ENCODE data around the gene IPCEF1. TPM values are rescaled to one million over a fixed set of nuclear protein-coding genes. Genes with fewer than 3 reads are reported as not detected.

IPCEF1 gene
- total and polyA plus RNA-seq, 4 experiments from 2014 or later: 67.7 to 97.7 (median 82.2) TPM

- no peak for DNase-seq
- H3K36me3 Mint-ChIP-seq: no peaks in the 10 kb centered on the region
- H3K9me3 Mint-ChIP-seq: peaks cover 0 to 9% (median 4%) of the 10 kb centered on the region in 8 donors
- Histone ChIP-seq H3K4me1 (ENCODE audit: insufficient read depth, low read length) (no peaks in the 10 kb centered on the region), H3K27me3 (ENCODE audit: insufficient read depth, low read length) (no peaks in the 10 kb centered on the region), H3K36me3 (ENCODE audit: insufficient read depth, low read length) (no peaks in the 10 kb centered on the region), H3K27ac (ENCODE audit: low read depth, low read length) (no peak overlapping the region), H3K4me3 (ENCODE audit: low read length in 2 of 2) (no peak overlapping the region), H3K9me3 (ENCODE audit: control insufficient read depth in 1 of 2, low read length in 2 of 2) (no peaks in the 10 kb centered on the region)
- ChIA-PET CTCF (ENCODE audit: partially characterized antibody) (no interaction called here), POLR2A (ENCODE audit: partially characterized antibody) (no interaction called here)
- no peak overlapping the region for H3K4me3 Mint-ChIP-seq
- no peaks in the 10 kb centered on the region for H3K4me1 Mint-ChIP-seq
- intact Hi-C loops (cut with micrococcal nuclease): no loop called here
- no peak overlapping the region for H3K27ac Mint-ChIP-seq
- peaks cover 12 to 17% of the 10 kb centered on the region in 2 donors for H3K27me3 Mint-ChIP-seq
These were observed 26.7 kb upstream of the IPCEF1 start for GRCh38 chr6:154383273-154383672.

DNA sequence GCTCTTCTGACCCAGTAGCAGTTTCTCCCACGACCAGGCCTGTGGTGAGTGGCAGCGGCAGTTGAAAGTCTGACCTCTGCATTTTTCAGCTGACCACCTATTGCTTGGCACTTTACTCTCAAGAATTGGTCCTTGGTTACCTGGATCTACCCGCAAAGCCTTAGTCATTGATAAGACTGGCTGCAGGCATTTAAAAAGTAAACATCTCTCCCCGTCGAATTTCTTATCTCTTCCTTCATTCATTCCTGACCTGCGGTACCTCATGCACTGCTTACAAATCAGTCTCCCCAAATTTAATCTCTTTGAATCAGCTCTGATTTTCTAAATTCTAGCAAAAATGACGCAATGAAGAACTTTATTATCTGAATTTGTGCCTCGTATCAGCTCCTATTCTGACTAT, 26.1 kb upstream of the IPCEF1 start:
- ChIA-PET POLR2A (ENCODE audit: partially characterized antibody) (no interaction called here), CTCF (ENCODE audit: partially characterized antibody) (no interaction called here)
- Mint-ChIP-seq H3K9me3 (peaks cover 0 to 9% (median 4%) of the 10 kb centered on the region in 8 donors), H3K27ac (no peak overlapping the region), H3K4me3 (no peak overlapping the region), H3K27me3 (peaks cover 11 to 13% of the 10 kb centered on the region in 2 donors), H3K4me1 (no peaks in the 10 kb centered on the region), H3K36me3 (no peaks in the 10 kb centered on the region)
- Histone ChIP-seq H3K27ac (ENCODE audit: low read depth, low read length) (no peak overlapping the region), H3K36me3 (ENCODE audit: insufficient read depth, low read length) (no peaks in the 10 kb centered on the region), H3K4me1 (ENCODE audit: insufficient read depth, low read length) (no peaks in the 10 kb centered on the region), H3K4me3 (ENCODE audit: low read length in 2 of 2) (no peak overlapping the region), H3K9me3 (ENCODE audit: control insufficient read depth in 1 of 2, low read length in 2 of 2) (no peaks in the 10 kb centered on the region), H3K27me3 (ENCODE audit: insufficient read depth, low read length) (no peaks in the 10 kb centered on the region)
- no peak for DNase-seq
- intact Hi-C loops (cut with micrococcal nuclease): no loop called here

DNA sequence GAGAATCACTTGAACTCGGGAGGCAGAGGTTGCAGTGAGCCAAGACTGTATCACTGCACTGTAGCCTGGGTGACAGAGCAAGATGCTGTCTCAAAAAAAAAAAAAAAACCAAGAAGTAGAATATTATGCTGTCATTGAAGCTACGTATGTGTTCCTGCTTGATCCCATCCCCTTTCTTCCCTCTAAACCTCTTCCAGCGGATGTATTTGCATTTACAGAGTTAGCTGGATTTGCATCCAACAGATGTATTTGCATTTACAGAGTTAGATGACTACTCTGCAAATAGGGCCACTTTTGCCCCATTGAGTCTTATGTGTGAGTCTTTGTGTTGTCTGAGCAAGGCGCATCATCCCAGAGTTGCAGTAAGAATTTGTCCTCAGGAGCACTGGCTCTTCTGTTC, 24.9 kb upstream of the IPCEF1 start:
- H3K27ac ChIP-seq (ENCODE audit: low read depth, low read length): no peak overlapping the region
- no peak for DNase-seq
- H3K27ac Mint-ChIP-seq: no peak overlapping the region
- no peaks in the 10 kb centered on the region for H3K4me1 Mint-ChIP-seq
- no peaks in the 10 kb centered on the region for H3K36me3 Mint-ChIP-seq
- CTCF ChIA-PET (ENCODE audit: partially characterized antibody): no interaction called here
- peaks cover 0 to 9% (median 4%) of the 10 kb centered on the region in 8 donors for H3K9me3 Mint-ChIP-seq
- peaks cover 9 to 11% of the 10 kb centered on the region in 2 donors for H3K27me3 Mint-ChIP-seq
- intact Hi-C loops (cut with micrococcal nuclease): no loop called here
- no peaks in the 10 kb centered on the region for H3K4me1 ChIP-seq (ENCODE audit: insufficient read depth, low read length)
- POLR2A ChIA-PET (ENCODE audit: partially characterized antibody): no interaction called here
- no peak overlapping the region for H3K4me3 ChIP-seq (ENCODE audit: low read length in 2 of 2)
- no peaks in the 10 kb centered on the region for H3K9me3 ChIP-seq (ENCODE audit: control insufficient read depth in 1 of 2, low read length in 2 of 2)
- H3K4me3 Mint-ChIP-seq: no peak overlapping the region
- no peaks in the 10 kb centered on the region for H3K27me3 ChIP-seq (ENCODE audit: insufficient read depth, low read length)
- H3K36me3 ChIP-seq (ENCODE audit: insufficient read depth, low read length): no peaks in the 10 kb centered on the region

DNA sequence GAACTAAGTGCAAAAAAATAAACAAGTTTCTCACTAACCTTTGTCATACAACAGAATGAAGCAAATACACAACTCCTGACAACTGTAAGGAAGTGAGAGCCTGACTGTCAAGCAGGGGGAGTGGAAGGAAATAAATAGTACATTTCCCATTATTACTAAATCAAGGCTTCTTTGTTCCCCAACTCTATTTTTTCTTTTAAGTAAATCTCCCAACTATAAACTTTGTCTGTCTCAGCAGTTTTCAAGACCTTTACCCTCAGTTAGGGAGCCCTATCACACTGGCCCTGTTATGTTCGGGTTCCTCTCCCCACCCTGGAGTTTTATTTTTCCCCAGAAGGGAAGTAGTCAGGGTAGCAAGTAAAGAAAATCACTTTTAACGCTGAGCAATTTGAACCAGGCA, 24.1 kb upstream of the IPCEF1 start:
- no peak overlapping the region for H3K4me3 ChIP-seq (ENCODE audit: low read length in 2 of 2)
- H3K9me3 ChIP-seq (ENCODE audit: control insufficient read depth in 1 of 2, low read length in 2 of 2): no peaks in the 10 kb centered on the region
- Mint-ChIP-seq H3K9me3 (peaks cover 0 to 9% (median 4%) of the 10 kb centered on the region in 8 donors), H3K4me3 (no peak overlapping the region), H3K27me3 (peaks cover 7 to 8% of the 10 kb centered on the region in 2 donors), H3K36me3 (no peaks in the 10 kb centered on the region), H3K4me1 (no peaks in the 10 kb centered on the region), H3K27ac (no peak overlapping the region)
- H3K4me1 ChIP-seq (ENCODE audit: insufficient read depth, low read length): no peaks in the 10 kb centered on the region
- H3K27me3 ChIP-seq (ENCODE audit: insufficient read depth, low read length): no peaks in the 10 kb centered on the region
- no peak for DNase-seq
- H3K36me3 ChIP-seq (ENCODE audit: insufficient read depth, low read length): no peaks in the 10 kb centered on the region
- POLR2A ChIA-PET (ENCODE audit: partially characterized antibody): no interaction called here
- intact Hi-C loops (cut with micrococcal nuclease): no loop called here
- CTCF ChIA-PET (ENCODE audit: partially characterized antibody): no interaction called here
- no peak overlapping the region for H3K27ac ChIP-seq (ENCODE audit: low read depth, low read length)

DNA sequence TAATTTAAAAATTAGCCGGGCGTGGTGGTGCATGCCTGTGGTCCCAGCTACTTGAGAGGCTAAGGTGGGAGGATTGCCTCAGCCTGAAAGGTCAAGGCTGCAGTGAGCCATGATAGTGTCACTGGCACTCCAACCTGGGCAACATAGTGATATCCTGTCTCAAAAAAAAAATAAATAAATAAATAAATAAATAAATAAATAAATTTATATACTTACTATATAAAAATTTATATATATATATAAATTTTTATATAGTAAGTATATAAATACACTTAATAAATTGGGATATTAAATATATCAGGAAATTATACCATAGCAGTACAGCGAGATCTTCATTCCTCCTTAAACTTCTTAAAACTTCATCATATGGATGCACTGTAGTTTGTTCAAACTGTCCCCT, 23.0 kb upstream of the IPCEF1 start:
- Histone ChIP-seq H3K27me3 (ENCODE audit: insufficient read depth, low read length) (no peaks in the 10 kb centered on the region), H3K9me3 (ENCODE audit: control insufficient read depth in 1 of 2, low read length in 2 of 2) (no peaks in the 10 kb centered on the region), H3K36me3 (ENCODE audit: insufficient read depth, low read length) (no peaks in the 10 kb centered on the region), H3K4me3 (ENCODE audit: low read length in 2 of 2) (no peak overlapping the region), H3K27ac (ENCODE audit: low read depth, low read length) (no peak overlapping the region), H3K4me1 (ENCODE audit: insufficient read depth, low read length) (no peaks in the 10 kb centered on the region)
- peaks cover 0 to 9% (median 3%) of the 10 kb centered on the region in 8 donors for H3K9me3 Mint-ChIP-seq
- no peak overlapping the region for H3K27ac Mint-ChIP-seq
- H3K27me3 Mint-ChIP-seq: peaks cover 0 to 6% of the 10 kb centered on the region in 2 donors
- no peaks in the 10 kb centered on the region for H3K36me3 Mint-ChIP-seq
- intact Hi-C loops (cut with micrococcal nuclease): loop anchor here (10.0 kb wide), 1 partner anchor 105 kb away; no protein-coding TSS in a partner anchor
- ChIA-PET POLR2A (ENCODE audit: partially characterized antibody) (no interaction called here), CTCF (ENCODE audit: partially characterized antibody) (no interaction called here)
- no peak for DNase-seq
- H3K4me3 Mint-ChIP-seq: no peak overlapping the region
- H3K4me1 Mint-ChIP-seq: no peaks in the 10 kb centered on the region

DNA sequence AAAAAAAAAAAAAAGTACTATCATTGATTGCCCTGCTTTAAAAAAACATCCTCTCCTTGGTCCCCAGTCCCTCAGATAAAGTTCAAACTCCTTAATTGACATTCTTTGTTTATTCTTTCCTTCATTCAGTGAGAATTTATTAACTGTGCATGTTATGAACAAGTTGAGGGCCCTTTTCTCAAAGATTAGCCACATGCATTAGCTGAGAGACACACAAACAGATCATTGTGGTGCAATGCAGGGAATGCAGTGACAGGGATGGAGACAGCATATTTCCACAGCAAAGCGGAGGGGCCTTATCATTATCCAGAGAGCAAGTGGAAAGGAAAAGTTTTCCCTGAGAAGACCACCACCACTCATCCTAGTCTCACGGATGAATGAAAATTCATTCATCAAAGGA, 21.9 kb upstream of the IPCEF1 start:
- Histone ChIP-seq H3K4me3 (ENCODE audit: low read length in 2 of 2) (no peak overlapping the region), H3K4me1 (ENCODE audit: insufficient read depth, low read length) (no peaks in the 10 kb centered on the region), H3K27me3 (ENCODE audit: insufficient read depth, low read length) (no peaks in the 10 kb centered on the region), H3K36me3 (ENCODE audit: insufficient read depth, low read length) (no peaks in the 10 kb centered on the region), H3K9me3 (ENCODE audit: control insufficient read depth in 1 of 2, low read length in 2 of 2) (no peaks in the 10 kb centered on the region), H3K27ac (ENCODE audit: low read depth, low read length) (no peak overlapping the region)
- Mint-ChIP-seq H3K4me3 (no peak overlapping the region), H3K36me3 (no peaks in the 10 kb centered on the region), H3K27ac (no peak overlapping the region), H3K4me1 (no peaks in the 10 kb centered on the region), H3K9me3 (peaks cover 0 to 8% (median 3%) of the 10 kb centered on the region in 8 donors), H3K27me3 (peaks cover 2 to 4% of the 10 kb centered on the region in 2 donors)
- ChIA-PET POLR2A (ENCODE audit: partially characterized antibody) (no interaction called here), CTCF (ENCODE audit: partially characterized antibody) (no interaction called here)
- intact Hi-C loops (cut with micrococcal nuclease): loop anchor here (10.0 kb wide), 1 partner anchor 104 kb away; no protein-coding TSS in a partner anchor
- no peak for DNase-seq

- H3K27me3 Mint-ChIP-seq: peaks cover 4 to 5% of the 10 kb centered on the region in 2 donors
- H3K9me3 Mint-ChIP-seq: peaks cover 0 to 2% (median 0%) of the 10 kb centered on the region in 8 donors
- no peaks in the 10 kb centered on the region for H3K9me3 ChIP-seq (ENCODE audit: control insufficient read depth in 1 of 2, low read length in 2 of 2)
- ChIA-PET POLR2A (ENCODE audit: partially characterized antibody) (no interaction called here), CTCF (ENCODE audit: partially characterized antibody) (no interaction called here)
- intact Hi-C loops (cut with micrococcal nuclease): loop anchor here (10.0 kb wide), 1 partner anchor 103 kb away; no protein-coding TSS in a partner anchor
- H3K4me3 ChIP-seq (ENCODE audit: low read length in 2 of 2): no peak overlapping the region
- H3K27me3 ChIP-seq (ENCODE audit: insufficient read depth, low read length): no peaks in the 10 kb centered on the region
- H3K36me3 ChIP-seq (ENCODE audit: insufficient read depth, low read length): no peaks in the 10 kb centered on the region
- no peak overlapping the region for H3K4me3 Mint-ChIP-seq
- H3K27ac Mint-ChIP-seq: no peak overlapping the region
- H3K4me1 Mint-ChIP-seq: no peaks in the 10 kb centered on the region
- no peak for DNase-seq
- H3K27ac ChIP-seq (ENCODE audit: low read depth, low read length): no peak overlapping the region
- no peaks in the 10 kb centered on the region for H3K36me3 Mint-ChIP-seq
- no peaks in the 10 kb centered on the region for H3K4me1 ChIP-seq (ENCODE audit: insufficient read depth, low read length)
These were observed 21.1 kb upstream of the IPCEF1 start for GRCh38 chr6:154377726-154378125.

DNA sequence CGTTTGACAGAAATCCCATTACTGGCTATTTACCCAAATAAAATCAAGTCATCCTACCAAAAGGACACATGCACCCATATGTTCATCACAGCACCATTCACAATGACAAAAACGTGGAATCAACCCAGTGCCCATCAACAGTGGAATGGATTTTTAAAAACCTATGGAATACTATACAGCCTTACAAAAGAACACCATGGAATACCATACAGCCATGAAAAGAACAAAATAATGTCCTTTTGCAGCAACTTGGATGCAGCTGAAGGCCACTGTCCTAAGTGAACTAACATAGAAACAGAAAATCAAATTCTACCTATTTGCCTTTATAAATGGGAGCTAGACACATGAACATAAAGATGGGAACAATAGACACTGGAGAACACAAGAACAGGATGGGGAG, 17.4 kb upstream of the IPCEF1 start:
- intact Hi-C loops (cut with micrococcal nuclease): loop anchor here (10.0 kb wide), 1 partner anchor 99 kb away; no protein-coding TSS in a partner anchor
- Histone ChIP-seq H3K4me3 (ENCODE audit: low read length in 2 of 2) (no peak overlapping the region), H3K9me3 (ENCODE audit: control insufficient read depth in 1 of 2, low read length in 2 of 2) (no peaks in the 10 kb centered on the region), H3K27ac (ENCODE audit: low read depth, low read length) (no peak overlapping the region), H3K27me3 (ENCODE audit: insufficient read depth, low read length) (no peaks in the 10 kb centered on the region), H3K36me3 (ENCODE audit: insufficient read depth, low read length) (no peaks in the 10 kb centered on the region), H3K4me1 (ENCODE audit: insufficient read depth, low read length) (no peaks in the 10 kb centered on the region)
- Mint-ChIP-seq H3K4me3 (peak overlapping the region in 1 of 8 donors; percentile 65), H3K9me3 (no peaks in the 10 kb centered on the region), H3K36me3 (no peaks in the 10 kb centered on the region), H3K27ac (no peak overlapping the region), H3K27me3 (peaks cover 3 to 7% of the 10 kb centered on the region in 2 donors), H3K4me1 (peaks cover 0 to 2% (median under 1%) of the 10 kb centered on the region in 4 donors)
- ChIA-PET CTCF (ENCODE audit: partially characterized antibody) (interaction anchor here (2.2 kb wide), 1 partner anchor 219 kb away, joined by 7 read pairs; no protein-coding TSS in a partner anchor), POLR2A (ENCODE audit: partially characterized antibody) (no interaction called here)
- no peak for DNase-seq
